BJ (cell line): ENCODE results near the gene PRKCA. TPM values are rescaled to one million over a fixed set of nuclear protein-coding genes. Genes with fewer than 3 reads are reported as not detected.

Source experiments
- CTCF ChIA-PET: fragments of 350-600 bp; formaldehyde crosslinking; extraction: SDS; loops from one replicate; lab custom pipeline; 2021; ENCODE audit warnings: antibody characterized with exemption, inconsistent platforms; lab: Yijun Ruan, JAX
- POLR2A ChIA-PET: fragments of 300-600 bp; sonication (Branson Sonifier 250); formaldehyde crosslinking; extraction: SDS; loops from one replicate; lab custom pipeline; 2021; ENCODE audit warnings: antibody characterized with exemption; lab: Charles Lee
- DNase-seq: peaks from one replicate; pipeline ENCODE4 v3.0.0-alpha.2; 2011; ENCODE audit warnings: low read depth
- H3K27me3 ChIP-seq: 2 replicates; pipeline ENCODE4 v1.6.0; 2011; ENCODE audit warnings: low read length; ENCODE audit not compliant: control insufficient read depth, insufficient read depth
- H3K36me3 ChIP-seq: 2 replicates; pipeline ENCODE4 v1.5.1; 2011; ENCODE audit warnings: low read length; ENCODE audit not compliant: control insufficient read depth, insufficient read depth
- H3K4me3 ChIP-seq: 2 replicates; pipeline ENCODE4 v1.5.1; 2011; ENCODE audit warnings: low read depth, mild to moderate bottlenecking, control low read depth, low read length
- polyA plus RNA-seq: library from polyadenylated mRNA; depleted of rRNA; stranded (reverse); fragments of >200 nt; gene quantifications from 2 replicates; pipeline ENCODE4 v1.2.3, GENCODE V29; 2011
- TF ChIP-seq, protein P1 (sequence below): IDR thresholded peaks from 2 replicates; pipeline ENCODE4 v1.5.1; 2011; ENCODE audit warnings: low read depth, mild to moderate bottlenecking, control low read depth, inconsistent platforms, low read length, moderate library complexity; ENCODE audit not compliant: insufficient read depth

The PRKCA gene
- polyA plus RNA-seq, 1 experiment = 38.7 TPM

GRCh38 chr17:66781135-66781534, 478.7 kb downstream of the PRKCA start:
- ChIA-PET CTCF (no interaction called here), POLR2A (no interaction called here)
- DNase-seq = no peak
- TF ChIP-seq, protein P1, sequence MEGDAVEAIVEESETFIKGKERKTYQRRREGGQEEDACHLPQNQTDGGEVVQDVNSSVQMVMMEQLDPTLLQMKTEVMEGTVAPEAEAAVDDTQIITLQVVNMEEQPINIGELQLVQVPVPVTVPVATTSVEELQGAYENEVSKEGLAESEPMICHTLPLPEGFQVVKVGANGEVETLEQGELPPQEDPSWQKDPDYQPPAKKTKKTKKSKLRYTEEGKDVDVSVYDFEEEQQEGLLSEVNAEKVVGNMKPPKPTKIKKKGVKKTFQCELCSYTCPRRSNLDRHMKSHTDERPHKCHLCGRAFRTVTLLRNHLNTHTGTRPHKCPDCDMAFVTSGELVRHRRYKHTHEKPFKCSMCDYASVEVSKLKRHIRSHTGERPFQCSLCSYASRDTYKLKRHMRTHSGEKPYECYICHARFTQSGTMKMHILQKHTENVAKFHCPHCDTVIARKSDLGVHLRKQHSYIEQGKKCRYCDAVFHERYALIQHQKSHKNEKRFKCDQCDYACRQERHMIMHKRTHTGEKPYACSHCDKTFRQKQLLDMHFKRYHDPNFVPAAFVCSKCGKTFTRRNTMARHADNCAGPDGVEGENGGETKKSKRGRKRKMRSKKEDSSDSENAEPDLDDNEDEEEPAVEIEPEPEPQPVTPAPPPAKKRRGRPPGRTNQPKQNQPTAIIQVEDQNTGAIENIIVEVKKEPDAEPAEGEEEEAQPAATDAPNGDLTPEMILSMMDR = no peak
- Histone ChIP-seq H3K27me3 (no peaks in the 10 kb centered on the region), H3K4me3 (no peak overlapping the region), H3K36me3 (peaks cover 6% of the 10 kb centered on the region)

DNA sequence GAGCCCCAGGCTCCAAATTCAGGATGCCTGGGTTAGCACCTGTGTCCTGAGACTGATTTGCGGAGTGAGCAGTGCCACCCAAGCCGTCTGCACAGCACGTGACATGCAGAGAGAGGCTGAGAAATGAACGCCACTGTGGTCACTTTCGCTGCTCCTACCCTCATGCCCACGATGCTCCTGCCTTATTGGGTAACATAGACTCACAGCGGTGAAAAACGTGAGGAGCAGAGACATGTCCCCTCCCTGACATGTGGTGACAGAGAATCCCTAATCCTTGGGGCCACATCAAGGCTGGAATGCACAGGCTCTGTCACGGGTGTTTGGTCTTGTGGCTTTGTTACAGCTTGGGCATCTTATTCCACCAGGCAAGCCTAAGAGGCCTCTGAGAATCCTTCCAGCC, 480.4 kb downstream of the PRKCA start:
- peaks cover 10% of the 10 kb centered on the region for H3K36me3 ChIP-seq
- DNase-seq = no peak
- ChIA-PET POLR2A (no interaction called here), CTCF (interaction anchor here (1.2 kb wide), 1 partner anchor 14 kb away, joined by 3 read pairs; no protein-coding TSS in a partner anchor)
- TF ChIP-seq, protein P1 = no peak
- no peak overlapping the region for H3K4me3 ChIP-seq
- no peaks in the 10 kb centered on the region for H3K27me3 ChIP-seq

- H3K4me3 ChIP-seq = no peak overlapping the region
- no peaks in the 10 kb centered on the region for H3K27me3 ChIP-seq
- DNase-seq = no peak
- H3K36me3 ChIP-seq = peaks cover 14% of the 10 kb centered on the region
- TF ChIP-seq, protein P1 = no peak
- ChIA-PET CTCF (interaction anchor here (1.2 kb wide), 2 partner anchors 13 to 21 kb away, joined by 3 to 4 read pairs; no protein-coding TSS in a partner anchor), POLR2A (no interaction called here)
Measured at GRCh38 chr17:66783656-66784381, 481.4 kb downstream of the PRKCA start.

DNA sequence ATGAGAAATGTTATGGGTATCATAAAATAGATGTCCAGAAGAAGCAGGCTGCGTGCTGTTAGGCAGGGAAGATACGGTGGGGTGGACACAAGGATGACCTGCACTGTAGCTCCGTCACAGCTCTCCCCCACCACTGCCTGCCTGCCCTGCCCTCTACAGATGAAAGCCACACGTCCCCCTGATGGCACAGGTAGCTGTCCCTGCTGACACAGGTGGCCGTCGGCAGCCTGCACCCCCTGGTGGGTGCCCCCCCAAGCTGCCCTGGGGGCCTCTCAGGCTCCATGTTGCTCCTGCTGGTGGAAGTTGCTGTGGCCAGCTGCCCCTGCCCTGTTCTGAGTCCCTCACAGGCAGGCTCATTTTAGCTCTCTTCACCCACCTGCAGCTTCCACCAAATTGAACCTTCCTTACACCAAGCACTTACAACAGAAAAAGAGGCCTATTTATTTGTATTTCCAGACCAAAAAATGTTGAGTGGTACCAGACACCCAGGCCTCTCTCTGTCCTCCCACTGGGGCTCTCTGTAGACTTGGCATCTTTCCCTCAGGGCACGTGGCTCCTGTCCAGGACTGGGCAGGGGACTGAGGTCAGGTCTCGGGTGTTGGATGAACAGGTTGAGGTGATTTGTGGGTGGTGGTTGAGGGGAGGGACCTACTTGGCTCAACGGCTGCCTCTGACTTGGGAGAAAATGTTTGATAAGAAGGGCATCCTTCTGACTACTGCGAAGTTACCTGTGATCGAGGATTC, 482.4 kb downstream of the PRKCA start:
- TF ChIP-seq, protein P1 = no peak
- POLR2A ChIA-PET = no interaction called here
- CTCF ChIA-PET = interaction anchor here (1.2 kb wide), 1 partner anchor 21 kb away, joined by 4 read pairs; no protein-coding TSS in a partner anchor
- no peaks in the 10 kb centered on the region for H3K27me3 ChIP-seq
- H3K36me3 ChIP-seq = peaks cover 19% of the 10 kb centered on the region
- no peak for DNase-seq
- no peak overlapping the region for H3K4me3 ChIP-seq

DNA sequence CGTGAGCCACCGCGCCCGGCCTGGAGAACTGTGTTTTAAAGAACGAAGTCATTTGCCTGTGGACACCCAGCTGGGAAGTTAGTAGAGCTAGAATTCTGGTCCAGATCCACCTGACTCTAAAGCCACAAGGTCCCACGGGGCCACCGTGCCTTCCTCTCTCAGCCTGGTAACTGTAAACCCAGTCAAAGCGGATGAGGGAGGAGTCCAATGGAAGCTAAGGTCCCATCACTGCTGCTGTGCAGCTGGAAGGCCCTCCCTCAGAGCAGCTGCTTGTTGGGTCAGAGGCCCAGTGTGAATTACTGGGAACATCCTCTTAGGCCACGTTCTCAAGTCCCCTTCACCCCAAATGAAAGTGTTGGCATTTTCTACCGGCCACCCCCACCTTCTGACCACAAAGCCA, 483.7 kb downstream of the PRKCA start:
- DNase-seq = no peak
- H3K36me3 ChIP-seq = peaks cover 21% of the 10 kb centered on the region
- TF ChIP-seq, protein P1 = no peak
- ChIA-PET CTCF (interaction anchor here (0.9 kb wide), 1 partner anchor 12 kb away, joined by 3 read pairs; no protein-coding TSS in a partner anchor), POLR2A (no interaction called here)
- no peak overlapping the region for H3K4me3 ChIP-seq
- no peaks in the 10 kb centered on the region for H3K27me3 ChIP-seq
